Measurements from ENCODE around the gene MPPED1.

MPPED1 gene

DNA sequence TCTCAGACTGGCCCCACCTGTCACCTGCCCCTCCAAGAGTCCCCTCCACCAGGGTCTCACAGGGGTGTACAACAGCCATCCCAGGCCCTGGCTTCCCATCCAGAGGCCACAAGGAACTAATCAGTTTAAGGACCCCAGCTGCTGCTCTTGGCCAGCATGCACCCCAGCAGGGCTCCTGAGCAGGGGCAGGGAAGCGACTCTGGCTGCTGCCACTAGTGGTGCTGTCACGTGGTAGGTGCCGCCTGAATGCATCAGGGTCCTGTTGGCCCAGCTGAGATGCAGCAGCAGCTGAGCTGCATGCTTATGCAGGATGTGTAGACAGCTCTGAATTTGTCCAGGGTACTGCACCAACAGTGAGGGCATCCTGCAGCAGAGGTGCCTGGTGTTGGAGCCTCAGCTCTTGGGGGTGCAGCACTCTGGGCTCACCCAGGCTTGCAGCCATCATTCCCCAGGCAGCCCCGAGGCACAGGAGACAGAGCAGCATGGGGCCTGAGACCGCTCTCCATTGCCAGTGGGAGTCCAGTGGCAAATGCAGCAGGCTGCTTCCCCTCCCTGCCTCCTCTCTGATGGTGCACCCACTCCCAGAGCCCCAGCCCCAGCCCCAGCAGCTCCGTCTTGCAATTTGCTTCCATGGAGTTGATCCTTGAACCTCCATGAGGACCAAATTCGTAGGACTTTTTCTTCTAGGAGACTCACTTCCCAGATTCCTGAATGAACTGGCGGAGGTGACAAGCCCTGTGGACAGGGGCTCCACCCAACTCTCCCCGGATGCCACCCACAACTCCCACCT is 98.7 kb downstream of the MPPED1 start:
- peak overlapping the region; percentile 71; the same call in 1 of the 2 replicates for H3K27ac ChIP-seq
- no peak for DNase-seq (ENCODE audit: low spot score)
- TF ChIP-seq CTCF (conservative IDR thresholded peaks at IDR 0.05; ENCODE audit: low read depth): no peak
- ChIA-PET CTCF (no interaction called here), POLR2A (ENCODE audit: low non-redundant PET) (no interaction called here)

GRCh38 chr22:43511276-43511910 is 99.6 kb downstream of the MPPED1 start:
- CTCF ChIA-PET: interaction anchor here (0.7 kb wide), 1 partner anchor 21 kb away, joined by 3 read pairs; no protein-coding TSS in a partner anchor
- DNase-seq (ENCODE audit: low spot score): peak; percentile 55
- no peak for TF ChIP-seq CTCF (conservative IDR thresholded peaks at IDR 0.05; ENCODE audit: low read depth)
- peak overlapping the region; percentile 71 for H3K27ac ChIP-seq
- POLR2A ChIA-PET (ENCODE audit: low non-redundant PET): no interaction called here

GRCh38 chr22:43512279-43512678 is 100.5 kb downstream of the MPPED1 start:
- ChIA-PET POLR2A (ENCODE audit: low non-redundant PET) (no interaction called here), CTCF (interaction anchor here (0.7 kb wide), 1 partner anchor 20 kb away, joined by 3 read pairs; no protein-coding TSS in a partner anchor)
- DNase-seq (ENCODE audit: low spot score): no peak
- H3K27ac ChIP-seq: peak overlapping the region; percentile 71
- TF ChIP-seq CTCF (conservative IDR thresholded peaks at IDR 0.05; ENCODE audit: low read depth): no peak

DNA sequence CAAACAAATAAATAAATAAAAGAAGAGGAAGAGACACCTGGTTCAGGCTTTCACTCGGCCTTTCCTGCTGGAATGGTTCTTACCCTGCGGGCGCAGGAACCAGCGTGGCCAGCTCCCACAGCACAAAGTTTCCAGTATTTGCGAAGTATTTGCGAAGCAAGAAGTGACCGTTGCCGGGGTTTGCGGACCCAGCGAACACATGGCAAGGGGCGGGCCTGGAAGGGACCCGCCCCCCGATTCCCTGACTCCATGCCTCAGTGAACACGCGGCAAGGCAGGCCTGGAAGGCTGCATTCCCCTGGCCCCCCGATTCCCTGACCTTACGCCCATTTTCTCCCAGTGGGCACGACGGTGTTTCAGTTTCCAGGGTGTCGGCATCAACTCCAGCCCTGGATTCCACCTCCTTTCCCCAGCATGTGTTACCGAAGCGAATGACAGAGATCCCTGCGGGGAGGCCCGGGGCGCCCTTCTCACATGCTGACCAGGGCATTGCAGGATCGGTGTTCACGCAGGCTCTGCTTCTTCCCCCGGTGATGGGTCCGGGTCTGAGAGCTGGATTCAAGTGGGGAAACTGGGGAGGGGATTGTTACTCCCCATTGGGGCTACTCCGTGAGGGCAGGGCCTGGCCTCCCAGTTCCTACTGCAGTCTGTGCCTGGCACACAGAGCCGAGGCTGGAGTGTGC is 102.8 kb downstream of the MPPED1 start:
- DNase-seq (ENCODE audit: low spot score): no peak
- no peak overlapping the region for H3K27ac ChIP-seq
- POLR2A ChIA-PET (ENCODE audit: low non-redundant PET): no interaction called here
- CTCF ChIA-PET: interaction anchor here (0.7 kb wide), 1 partner anchor 24 kb away, joined by 3 read pairs; no protein-coding TSS in a partner anchor
- TF ChIP-seq CTCF (conservative IDR thresholded peaks at IDR 0.05; ENCODE audit: low read depth): no peak

DNA sequence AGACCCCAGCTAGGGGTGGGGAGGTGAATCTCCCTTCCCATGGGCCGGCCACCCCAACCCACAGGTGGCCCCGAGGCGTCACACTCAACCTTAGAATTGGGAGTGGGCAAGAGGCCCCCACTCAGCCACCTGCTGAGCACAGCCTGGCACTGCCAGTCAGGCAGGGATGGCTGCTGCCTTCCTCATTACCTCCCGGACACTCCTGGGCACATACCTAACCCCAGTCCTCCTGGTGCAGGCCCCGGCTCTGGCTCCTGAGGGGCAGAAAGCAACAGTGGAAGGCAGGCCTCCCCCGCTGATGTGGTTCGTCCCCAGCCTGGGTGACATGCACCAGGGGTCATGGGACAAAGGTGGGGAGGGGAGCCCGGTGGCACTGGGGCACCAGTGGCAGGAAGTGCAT is 103.6 kb downstream of the MPPED1 start:
- ChIA-PET CTCF (no interaction called here), POLR2A (ENCODE audit: low non-redundant PET) (no interaction called here)
- H3K27ac ChIP-seq: no peak overlapping the region
- no peak for TF ChIP-seq CTCF (conservative IDR thresholded peaks at IDR 0.05; ENCODE audit: low read depth)
- no peak for DNase-seq (ENCODE audit: low spot score)

DNA sequence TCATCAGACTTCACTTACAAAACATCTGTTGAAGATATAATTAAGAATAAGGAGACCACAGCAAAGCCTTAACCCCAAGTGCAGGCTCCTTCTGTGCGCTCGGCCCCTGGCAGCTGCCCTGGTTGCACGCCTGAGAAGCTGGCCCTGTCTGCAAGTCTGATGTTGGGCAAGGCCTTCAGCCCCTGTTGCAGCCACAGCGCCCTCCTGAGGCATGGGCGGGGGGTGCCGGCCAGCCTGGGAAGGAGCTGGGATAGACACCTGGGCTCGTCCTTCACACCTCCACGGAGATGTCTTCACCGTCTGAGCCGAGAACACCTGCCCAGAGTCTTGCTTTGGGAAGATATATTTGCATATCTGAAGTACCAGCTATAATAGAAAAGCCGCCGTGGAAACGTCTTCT is 104.1 kb downstream of the MPPED1 start:
- TF ChIP-seq CTCF (conservative IDR thresholded peaks at IDR 0.05; ENCODE audit: low read depth): no peak
- ChIA-PET CTCF (no interaction called here), POLR2A (ENCODE audit: low non-redundant PET) (no interaction called here)
- H3K27ac ChIP-seq: no peak overlapping the region
- no peak for DNase-seq (ENCODE audit: low spot score)
